ENCODE results near the gene SERPINI2. TPM values are rescaled to one million over a fixed set of nuclear protein-coding genes. Genes with fewer than 3 reads are reported as not detected.

The SERPINI2 gene
- total and polyA plus RNA-seq, 12 donors = 0.10 to 0.38 (median 0.11) TPM; not detected in 9

DNA sequence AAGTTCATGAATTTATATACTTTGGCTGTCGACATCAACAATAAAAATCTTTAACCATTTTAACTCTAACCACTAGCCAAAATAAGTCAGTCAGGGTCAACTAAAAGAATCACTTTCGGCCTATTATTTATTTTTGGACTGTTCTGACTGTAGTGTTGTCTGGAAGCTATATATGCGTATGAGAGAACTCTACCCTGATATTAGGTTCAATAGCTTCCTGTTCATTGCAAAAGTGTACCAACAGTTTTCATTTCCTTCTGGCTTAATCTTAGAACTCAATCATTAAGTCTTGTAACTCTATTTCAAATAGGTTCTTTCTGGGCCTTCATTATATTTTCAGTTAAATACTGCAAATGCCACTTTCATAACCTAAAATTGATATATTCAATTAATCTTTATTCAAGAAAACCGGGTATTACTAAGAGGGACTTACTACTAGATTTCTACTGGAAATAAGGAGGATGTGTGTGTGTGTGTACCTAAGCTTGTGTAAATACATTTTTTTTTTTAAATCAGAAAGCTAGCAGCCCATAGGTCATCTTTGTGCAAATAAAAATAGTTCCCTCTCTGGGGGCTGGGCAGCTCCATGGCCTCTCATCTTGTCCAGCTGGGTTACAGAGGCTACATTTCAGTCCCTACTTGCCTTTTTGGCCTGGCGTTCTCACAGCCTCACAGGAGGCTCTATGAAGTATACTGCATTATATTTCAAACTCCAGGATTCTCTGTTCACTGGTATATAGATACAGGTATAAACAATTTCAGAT, 5.8 kb downstream of the SERPINI2 start:
- Histone ChIP-seq H3K27ac (no peak overlapping the region), H3K9me3 (replicated peaks in 1 of 3) (no peaks in the 10 kb centered on the region), H3K4me3 (no peak overlapping the region), H3K36me3 (replicated peaks in 1 of 2) (no peaks in the 10 kb centered on the region), H3K27me3 (no peaks in the 10 kb centered on the region), H3K4me1 (replicated peaks in 1 of 2) (no peaks in the 10 kb centered on the region)
- TF ChIP-seq POLR2A (IDR thresholded peaks at IDR 0.05) = no peak
- TF ChIP-seq, protein P1, sequence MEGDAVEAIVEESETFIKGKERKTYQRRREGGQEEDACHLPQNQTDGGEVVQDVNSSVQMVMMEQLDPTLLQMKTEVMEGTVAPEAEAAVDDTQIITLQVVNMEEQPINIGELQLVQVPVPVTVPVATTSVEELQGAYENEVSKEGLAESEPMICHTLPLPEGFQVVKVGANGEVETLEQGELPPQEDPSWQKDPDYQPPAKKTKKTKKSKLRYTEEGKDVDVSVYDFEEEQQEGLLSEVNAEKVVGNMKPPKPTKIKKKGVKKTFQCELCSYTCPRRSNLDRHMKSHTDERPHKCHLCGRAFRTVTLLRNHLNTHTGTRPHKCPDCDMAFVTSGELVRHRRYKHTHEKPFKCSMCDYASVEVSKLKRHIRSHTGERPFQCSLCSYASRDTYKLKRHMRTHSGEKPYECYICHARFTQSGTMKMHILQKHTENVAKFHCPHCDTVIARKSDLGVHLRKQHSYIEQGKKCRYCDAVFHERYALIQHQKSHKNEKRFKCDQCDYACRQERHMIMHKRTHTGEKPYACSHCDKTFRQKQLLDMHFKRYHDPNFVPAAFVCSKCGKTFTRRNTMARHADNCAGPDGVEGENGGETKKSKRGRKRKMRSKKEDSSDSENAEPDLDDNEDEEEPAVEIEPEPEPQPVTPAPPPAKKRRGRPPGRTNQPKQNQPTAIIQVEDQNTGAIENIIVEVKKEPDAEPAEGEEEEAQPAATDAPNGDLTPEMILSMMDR (IDR thresholded peaks at IDR 0.05) = no peak
- DNase-seq = no peak
- 79 to 87% (median 83%) methylated on average over 5 of the region's 5 CpGs for WGBS, 4 donors
- intact Hi-C loops (cut with DNase I) = no loop called here

DNA sequence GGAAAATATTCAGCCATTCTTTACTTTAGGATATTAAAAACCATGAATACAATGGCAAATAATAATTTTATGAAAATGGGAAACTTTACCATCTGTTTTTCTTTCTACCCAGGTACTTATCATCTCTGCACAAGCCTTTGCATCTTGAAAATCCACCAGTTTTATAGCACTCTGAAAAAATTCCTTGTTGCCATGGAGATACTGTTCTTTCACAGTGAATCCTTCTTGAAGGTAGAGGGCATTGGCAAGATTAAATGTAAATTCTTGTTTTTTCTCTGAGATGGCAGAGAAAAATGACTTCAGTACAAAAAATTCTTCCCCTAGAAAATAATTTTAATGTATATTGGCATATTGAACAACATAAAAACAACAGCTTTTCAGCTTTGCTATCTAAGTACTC, 6.9 kb downstream of the SERPINI2 start:
- DNase-seq = no peak
- TF ChIP-seq, protein P1 (IDR thresholded peaks at IDR 0.05) = no peak
- TF ChIP-seq POLR2A (IDR thresholded peaks at IDR 0.05) = no peak

DNA sequence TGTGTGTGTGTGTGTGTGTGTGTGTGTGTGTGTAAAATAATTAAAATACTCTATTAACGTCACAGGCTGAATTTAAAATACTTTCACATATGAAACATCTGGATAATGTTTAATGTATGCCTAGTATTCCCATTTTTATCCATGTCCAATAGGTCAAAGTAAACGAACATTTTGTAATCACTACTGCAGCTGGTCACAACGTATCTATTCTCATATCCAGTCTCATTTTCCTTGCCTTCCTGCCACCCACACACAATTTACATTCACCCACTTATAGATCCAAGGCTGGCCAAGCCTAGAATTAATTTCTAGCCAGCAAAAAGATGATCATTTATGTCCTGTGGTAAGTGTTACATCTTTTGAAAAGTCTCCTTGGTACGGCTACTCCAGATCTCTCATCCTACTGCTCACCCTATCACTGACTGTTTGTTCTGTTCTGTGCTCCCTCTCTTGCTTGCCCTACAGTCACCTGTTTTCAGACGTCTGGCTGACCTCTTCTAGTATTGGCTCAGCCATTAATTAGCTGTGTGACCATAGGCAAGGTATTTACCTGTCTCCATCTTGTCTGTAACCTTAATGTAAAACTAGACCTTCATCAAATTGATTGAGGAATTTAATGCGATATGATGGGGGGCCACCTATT, 17.6 kb downstream of the SERPINI2 start:
- DNase-seq = no peak
- H3K4me1 ChIP-seq (replicated peaks in 1 of 2) = no peaks in the 10 kb centered on the region
- TF ChIP-seq POLR2A (IDR thresholded peaks at IDR 0.05) = no peak
- TF ChIP-seq, protein P1 (IDR thresholded peaks at IDR 0.05) = no peak
- no peaks in the 10 kb centered on the region for H3K27me3 ChIP-seq
- 66 to 73% (median 68%) methylated on average over 6 of the region's 6 CpGs for WGBS, 4 donors
- intact Hi-C loops (cut with DNase I) = no loop called here
- H3K27ac ChIP-seq = no peak overlapping the region
- no peak overlapping the region for H3K4me3 ChIP-seq
- no peaks in the 10 kb centered on the region for H3K36me3 ChIP-seq (replicated peaks in 1 of 2)
- no peaks in the 10 kb centered on the region for H3K9me3 ChIP-seq (replicated peaks in 1 of 3)

More for the DNA sequence above, 6.9 kb downstream of the SERPINI2 start:
- intact Hi-C loops (cut with DNase I) = no loop called here
- Histone ChIP-seq H3K4me1 (replicated peaks in 1 of 2) (no peaks in the 10 kb centered on the region), H3K9me3 (replicated peaks in 1 of 3) (no peaks in the 10 kb centered on the region), H3K36me3 (replicated peaks in 1 of 2) (no peaks in the 10 kb centered on the region), H3K27ac (no peak overlapping the region), H3K27me3 (no peaks in the 10 kb centered on the region), H3K4me3 (no peak overlapping the region)

DNA sequence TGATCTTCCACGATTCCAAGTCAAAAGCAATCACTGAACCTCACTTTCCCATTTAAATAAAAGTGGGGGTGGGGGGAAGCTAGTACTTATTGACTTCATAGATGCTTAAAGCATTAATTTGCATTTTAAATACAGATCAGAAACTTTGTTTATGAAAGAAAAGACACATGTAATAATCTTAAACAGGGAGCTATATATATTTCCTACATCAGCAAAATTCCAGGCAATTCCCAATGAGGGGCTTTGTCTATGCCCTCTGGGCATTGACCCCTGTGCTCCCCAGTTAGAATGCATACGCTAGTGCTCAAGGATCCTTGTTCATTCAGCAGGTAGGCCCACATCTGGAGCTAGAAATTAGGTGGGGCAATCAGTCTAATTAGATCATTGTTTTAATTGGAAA, 20.0 kb downstream of the SERPINI2 start:
- WGBS, 4 donors = 56 to 81% (median 78%) methylated on average over 2 of the region's 2 CpGs

More for the DNA sequence above, 20.0 kb downstream of the SERPINI2 start:
- intact Hi-C loops (cut with DNase I) = no loop called here
- H3K36me3 ChIP-seq (replicated peaks in 1 of 2) = no peaks in the 10 kb centered on the region
- no peak overlapping the region for H3K27ac ChIP-seq
- no peak overlapping the region for H3K4me3 ChIP-seq
- no peak for DNase-seq
- no peaks in the 10 kb centered on the region for H3K27me3 ChIP-seq
- no peaks in the 10 kb centered on the region for H3K9me3 ChIP-seq (replicated peaks in 1 of 3)
- no peaks in the 10 kb centered on the region for H3K4me1 ChIP-seq (replicated peaks in 1 of 2)
- TF ChIP-seq POLR2A (IDR thresholded peaks at IDR 0.05) = no peak
- TF ChIP-seq, protein P1 (IDR thresholded peaks at IDR 0.05) = no peak

Data from adrenal gland (tissue), 12 donors.